ENCODE results near the gene FZD10.

FZD10 gene

DNA sequence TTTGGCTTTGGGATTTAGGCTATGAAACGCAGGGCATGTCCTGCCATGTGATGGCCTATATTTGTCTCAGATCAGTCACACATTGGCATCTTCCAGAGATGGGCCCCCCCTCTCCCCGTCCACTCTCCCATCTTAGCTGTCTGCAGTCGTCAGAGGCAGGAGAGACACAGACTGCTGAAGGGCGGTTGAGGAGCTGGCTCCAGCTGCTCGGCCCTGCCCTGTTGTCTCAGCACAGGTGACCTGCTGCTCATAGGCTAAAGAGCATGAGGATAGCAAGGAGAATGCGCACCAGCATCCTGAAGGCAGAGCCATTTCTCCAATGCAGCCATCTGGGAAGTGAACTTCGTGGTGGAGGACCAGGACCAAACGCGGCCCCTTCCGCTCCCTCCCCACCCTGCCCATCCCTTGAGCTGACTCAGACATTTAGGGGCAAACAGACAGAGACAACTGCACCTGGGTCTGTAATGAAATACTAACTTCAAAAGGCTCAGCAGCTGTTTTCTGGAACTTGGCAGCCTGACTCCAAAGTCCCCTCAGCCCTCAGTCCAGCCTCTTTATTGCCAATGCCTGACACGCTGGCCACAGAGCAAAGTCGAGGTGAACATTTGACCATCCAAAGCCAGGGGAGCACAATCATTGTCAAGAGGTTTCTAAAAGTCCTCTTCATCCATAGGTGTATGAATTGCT, 22.3 kb downstream of the FZD10 start:
- no peak for DNase-seq

DNA sequence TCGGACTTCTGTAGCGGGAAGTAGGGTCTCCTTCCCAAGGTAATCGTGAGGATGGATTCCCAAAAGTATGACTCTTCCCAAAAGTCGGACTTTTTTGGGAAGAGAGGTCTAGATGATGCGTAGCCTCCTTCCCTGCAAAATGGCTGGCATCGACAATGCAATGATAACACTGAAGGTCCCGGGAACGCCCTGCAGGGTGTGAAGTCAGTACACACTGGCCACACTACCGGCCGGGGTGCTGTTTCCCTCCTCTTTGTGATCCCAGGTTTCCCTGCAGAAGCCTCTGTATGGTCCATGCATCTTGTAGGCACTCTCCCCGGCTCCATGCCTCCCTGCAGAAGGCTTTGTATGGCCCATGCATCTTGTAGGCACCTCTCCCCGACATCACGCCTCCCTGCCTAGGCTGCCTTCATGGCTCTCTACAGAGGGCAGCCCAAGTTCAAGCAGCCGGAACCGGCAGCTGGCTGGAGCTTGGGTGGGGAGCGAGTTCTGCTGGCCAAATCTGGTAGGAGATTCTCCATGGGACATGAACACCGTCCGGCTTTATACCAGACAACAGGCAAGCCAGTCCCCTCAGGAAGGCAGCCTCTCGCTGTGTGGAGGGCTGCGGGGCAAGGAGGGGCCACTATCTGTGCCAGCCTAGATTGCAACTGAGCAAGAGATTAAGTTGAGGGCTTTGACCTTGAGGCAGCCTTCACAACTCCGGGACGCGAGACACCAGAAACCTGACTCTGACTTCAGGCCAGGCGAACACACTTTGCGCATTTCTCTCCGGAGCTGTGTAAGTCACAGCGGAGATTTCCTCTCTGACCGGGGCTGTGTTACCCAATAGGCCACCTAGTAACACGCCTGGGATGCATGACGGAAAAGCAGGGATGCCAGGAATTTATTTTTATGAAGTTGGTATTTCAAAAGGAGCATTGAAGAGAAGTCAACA, 23.5 kb downstream of the FZD10 start:
- no peak for DNase-seq

DNA sequence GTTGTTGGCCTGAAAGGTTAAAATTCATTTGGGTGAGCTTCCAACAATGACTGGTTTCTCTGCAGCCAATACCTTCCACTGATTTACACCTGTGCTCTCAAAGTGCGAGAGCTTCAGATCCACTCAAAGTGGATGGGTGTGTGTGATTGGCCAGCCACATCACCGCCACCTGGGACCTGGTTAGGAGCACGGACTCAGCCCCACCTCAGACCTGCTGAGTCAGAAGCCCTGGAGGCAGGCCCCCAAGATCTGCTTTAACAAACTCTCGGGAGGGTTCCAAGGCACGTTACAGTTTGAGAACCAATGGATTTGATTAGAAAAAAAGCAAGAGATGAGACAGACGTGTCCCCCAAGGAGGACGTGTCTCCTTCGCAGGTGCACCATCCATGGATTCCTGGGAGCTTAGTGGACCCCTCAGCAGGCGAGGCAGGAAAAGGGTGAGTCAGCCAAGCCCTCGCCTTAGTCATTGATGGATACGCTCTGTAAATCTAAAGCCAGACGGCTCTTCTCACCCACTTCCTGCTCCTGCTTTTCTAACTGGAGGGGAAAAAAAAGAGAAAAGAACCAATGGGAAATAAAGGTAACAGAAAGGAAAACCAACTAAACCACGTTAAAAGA, 24.5 kb downstream of the FZD10 start:
- DNase-seq = no peak

DNA sequence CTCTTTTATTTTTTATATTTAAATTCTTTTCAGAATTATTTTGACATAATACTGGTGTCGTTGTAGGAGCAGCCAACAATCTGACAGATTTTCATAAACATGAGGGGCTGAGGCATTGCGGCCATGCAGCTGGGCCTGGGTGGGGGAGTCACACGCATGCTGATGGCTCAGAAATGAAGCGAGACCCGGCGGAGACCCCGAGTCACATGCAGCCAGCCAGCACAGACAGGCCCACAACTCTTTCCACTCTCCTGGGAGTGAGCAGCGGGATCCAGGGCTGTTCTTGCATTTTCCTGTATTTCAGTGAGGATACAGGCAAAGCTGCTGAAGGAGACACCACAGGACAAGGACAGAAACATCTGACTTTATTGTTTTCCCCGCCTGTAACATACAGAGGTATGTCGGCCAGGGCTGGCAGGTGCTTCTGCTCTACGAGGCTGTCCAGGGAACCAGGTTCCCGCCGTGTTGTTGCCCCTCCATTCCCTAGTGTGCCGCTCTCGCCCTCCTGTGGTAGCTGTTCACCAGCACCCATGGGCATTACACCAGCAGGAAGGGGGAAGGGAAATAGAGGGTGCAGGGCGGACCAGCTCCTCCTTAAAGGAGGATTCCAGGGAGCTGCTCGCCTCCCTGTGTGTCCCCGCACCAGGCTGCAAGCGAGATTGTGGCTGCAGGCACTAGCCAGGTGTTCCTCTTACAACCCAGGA, 30.5 kb downstream of the FZD10 start:
- no peak for DNase-seq

DNA sequence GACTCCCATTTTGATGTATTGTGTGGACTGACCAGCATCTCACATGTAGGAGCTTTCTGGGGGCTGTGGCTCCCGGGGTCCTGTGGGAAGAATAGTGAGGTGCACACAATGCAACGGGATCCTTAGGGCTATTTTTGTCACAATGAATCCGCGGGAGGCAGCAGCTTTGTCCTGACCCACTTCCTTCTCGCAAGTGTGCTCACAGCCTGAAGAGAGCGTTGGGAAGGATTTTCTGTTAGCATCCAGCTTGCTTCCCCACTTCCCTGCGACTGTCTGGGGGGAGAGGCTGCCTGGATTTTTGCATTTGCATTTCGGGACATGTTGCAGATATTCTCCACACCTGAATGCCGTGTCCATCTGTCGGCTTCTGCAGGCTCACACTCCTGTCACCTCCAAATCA, 31.9 kb downstream of the FZD10 start:
- DNase-seq = no peak

DNA sequence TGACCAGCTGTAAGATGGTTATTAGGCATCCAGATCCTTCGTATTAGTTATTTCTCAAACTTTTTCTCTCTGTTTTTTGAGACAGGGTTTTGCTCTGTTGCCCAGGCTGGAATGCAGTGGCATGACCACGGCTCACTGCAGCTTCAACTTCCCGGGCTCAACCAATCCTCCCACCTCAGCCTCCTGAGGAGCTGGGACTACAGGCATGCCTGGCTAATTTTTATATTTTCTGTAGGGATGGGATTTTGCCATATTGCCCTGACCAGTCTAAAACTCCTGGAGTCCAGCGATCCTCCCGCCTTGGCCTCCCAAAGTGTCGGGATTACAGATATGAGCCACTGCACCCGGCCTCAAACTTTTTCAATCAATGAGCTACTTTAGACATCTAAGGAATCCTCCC, 33.1 kb downstream of the FZD10 start:
- DNase-seq = no peak

DNA sequence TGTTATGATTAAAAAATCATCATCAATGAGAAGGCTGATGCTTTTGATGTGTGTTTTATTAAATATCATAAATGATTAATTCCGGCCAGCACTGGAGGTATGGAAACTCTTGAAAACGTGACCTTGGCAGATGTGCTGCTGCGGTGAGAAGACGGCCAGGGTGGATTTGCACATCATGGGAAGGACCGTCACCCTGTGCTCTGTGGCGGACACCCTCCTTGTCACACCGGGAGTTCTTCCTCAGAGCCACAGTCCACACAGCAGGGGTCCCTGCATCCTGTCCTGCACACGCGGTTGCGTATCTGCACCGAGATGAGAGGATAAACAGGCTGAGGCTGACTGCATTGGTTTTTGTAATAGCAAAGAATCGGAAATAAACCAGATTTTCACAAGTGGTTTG, 33.5 kb downstream of the FZD10 start:
- DNase-seq = no peak

DNA sequence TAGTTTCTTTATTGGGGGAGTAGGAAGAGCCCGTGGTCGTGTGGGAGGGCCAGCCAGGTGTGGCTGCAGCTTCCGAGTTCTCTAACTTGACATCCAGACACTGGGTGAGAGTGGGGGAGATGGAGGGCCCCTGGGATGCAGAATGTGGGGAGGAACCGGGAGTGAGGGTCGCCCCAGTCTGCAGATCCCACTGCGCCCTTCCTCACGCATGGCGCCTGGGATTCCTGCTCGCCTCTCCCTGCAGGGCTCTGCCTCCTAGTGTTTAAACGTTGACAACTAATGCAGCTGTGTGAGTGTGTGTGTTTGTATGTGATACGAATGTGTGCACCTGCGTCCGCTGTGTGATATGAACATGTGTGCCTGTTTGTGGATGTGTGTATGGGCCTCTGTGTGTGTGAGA, 34.6 kb downstream of the FZD10 start:
- DNase-seq = no peak

DNA sequence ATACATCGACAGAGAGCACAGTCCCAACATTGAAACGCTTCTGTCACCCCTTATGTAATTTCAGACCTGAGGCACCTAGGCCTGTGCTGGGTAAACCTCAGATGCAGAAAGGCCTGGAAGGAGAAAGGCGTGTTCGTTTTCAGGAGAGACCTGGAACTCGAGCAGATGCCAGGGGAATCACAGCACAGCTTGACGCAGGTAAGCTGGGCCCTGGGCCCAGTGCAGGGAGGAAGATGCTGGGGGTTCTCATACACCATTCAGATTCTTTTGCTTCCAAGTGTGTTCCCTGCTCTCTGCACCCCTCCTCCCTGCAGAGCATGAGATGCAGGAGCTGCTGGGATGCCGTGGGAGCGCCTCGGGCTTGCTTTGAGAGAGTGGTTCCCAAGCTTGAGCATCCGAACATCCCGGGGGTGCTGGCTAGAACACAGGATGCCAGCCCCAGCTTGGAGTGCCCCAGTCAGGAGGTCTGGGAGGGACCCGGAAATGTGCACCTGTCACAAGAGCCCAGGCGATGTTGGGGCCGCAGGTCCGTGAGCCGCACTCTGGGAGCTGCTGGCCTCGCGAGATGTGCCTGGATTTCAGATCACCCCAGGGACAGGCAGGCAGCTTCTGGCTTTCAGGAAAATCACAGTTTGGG, 35.9 kb downstream of the FZD10 start:
- DNase-seq = no peak

DNA sequence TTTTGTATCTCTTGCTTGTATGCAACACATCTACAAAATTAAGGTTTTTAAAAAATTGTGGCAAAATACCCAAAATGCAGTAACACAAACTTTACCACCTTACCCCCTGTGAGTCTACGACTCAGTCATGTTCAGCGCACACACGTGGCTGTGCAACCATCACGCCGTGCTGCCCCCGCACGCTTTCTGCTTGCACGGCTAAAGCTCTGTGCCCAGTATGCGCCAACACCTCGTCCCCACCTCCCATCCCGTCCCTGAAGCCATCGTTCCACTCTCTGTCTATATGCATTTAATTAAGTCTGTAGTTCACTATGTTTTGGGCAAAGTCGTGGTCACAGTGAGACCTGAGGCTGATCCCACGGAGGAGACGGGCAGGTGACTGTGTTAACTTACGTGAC, 36.4 kb downstream of the FZD10 start:
- no peak for DNase-seq

DNA sequence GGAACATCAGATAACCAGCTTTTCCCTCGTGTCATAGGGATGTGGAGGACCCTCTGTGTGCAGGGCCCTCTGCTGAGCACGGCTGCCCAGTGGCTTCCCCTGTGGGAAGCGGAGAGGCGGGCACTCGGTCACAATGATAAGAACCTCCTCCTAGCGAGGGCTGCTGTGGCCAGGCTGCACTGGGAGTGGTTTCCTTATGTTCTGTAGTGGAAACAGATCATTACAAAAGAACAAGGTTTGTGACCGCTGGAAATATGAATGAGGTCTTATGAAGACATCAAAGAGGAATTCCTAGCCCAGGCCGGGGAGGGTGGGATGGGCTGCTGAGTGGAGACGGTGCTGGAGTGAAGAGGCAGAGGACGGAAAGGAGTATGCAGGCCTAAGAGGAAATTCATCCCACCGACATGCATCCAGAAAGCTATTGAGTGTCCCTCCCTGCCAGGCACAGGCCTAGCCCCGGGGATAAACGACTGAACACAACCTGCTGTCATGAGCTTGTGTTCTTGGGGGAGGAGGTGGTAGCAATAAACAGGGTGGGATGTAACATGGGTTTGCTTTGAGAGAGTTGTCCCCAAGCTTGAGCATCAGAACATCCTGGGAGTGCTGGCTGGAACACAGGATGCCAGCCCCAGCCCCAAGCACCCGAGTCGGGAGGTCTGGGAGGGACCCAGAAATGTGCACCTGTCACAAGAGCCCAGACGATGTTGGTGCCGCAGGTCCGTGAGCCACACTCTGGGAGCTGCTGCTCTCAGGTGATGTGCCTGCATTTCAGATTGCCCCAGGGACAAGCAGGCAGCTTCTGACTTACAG, 37.5 kb downstream of the FZD10 start:
- DNase-seq = no peak

DNA sequence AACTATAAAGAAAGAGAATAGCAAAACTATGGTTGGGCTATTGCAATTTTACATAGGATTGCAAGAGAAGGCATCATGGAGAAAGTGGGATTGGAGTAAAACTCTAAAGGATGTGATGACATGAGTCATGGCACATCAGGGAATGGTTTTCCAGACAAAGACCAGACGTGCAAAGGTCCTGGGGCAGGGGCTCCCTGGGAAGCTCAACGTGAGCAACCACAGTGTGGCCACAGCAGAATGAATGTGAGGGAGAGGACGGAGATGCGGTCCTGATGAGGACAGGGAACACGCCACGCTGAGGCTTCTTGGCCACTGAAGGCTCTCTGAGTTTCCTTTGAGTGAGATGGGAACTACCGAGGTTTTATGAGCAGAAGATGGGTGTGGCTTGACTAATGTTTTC, 38.2 kb downstream of the FZD10 start:
- no peak for DNase-seq

DNA sequence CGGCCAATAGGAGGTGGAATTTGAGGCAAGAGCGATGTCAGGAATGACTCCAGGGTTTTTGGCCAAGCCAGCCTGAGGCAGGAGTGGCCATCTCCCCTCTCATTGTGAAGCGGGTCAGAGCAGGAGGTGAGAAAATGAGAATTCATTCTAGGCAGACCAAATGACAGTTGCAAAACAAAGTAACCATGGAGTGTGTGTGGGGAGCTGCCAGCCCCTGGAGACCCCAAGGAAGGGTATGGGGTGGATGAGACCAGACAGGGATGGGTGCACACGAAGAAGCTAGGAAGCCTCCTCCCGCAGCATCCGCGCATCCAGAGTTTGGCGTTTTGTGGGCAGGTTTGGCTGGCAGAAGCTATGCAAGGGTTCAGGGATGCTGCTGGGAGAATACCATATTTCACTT, 38.8 kb downstream of the FZD10 start:
- DNase-seq = no peak

DNA sequence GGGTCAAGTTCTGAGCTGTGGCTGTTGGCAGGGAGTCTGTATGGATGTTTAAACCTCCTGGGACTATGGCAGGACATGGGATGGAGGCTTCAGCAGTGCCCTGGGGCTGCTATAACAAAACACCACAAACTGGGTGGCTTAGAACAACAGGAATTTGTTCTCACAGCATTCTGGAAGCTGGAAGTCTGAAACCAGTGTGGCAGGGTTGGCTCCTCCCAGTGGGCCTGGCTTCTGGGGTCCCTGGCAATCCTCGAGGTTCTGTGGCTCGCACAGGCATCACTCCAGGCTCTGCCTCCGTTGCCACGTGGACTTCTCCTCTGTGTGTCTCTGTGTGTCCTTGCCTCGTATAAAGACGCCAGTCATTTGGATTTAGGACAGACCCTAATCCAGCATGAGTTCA, 39.9 kb downstream of the FZD10 start:
- no peak for DNase-seq

DNA sequence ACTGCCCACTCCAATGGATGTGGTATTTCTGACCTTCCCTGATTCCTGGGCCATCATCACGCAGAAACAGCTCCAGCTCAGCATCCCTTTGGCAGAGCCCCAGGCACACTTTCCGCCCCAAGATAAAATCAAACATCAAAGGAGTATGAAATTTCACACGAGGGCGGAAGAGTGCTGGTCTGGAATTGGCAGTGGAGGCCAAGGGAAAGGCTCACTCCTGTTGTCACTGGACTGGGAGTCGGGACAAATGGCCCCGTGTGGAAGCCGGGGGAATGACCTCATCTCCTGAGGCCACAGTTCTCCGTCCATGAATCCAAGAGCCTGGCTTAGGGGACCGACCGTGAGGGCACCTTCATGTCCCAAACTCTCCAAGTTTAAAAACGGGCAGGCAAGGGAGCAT, 40.9 kb downstream of the FZD10 start:
- no peak for DNase-seq

DNA sequence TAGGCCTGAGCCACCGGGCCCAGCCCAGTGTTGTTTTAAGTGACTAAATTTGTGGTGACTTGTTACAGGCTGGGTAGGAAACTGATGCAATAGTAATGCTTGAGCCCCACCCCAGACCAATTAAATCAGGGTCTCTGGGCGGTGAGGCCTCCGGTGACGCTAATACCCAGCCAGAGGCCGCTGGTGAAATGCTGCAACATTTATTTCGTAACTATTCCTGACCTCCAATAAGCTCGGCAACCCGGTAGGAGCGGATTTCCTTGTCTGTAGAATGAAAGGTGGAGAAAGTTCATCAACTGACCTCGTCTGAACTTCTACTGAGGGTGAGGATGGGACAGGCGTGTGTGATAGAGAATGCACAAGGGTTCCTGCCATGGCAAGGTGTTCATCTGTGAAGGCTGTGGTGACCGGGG, 42.3 kb downstream of the FZD10 start:
- DNase-seq = no peak

DNA sequence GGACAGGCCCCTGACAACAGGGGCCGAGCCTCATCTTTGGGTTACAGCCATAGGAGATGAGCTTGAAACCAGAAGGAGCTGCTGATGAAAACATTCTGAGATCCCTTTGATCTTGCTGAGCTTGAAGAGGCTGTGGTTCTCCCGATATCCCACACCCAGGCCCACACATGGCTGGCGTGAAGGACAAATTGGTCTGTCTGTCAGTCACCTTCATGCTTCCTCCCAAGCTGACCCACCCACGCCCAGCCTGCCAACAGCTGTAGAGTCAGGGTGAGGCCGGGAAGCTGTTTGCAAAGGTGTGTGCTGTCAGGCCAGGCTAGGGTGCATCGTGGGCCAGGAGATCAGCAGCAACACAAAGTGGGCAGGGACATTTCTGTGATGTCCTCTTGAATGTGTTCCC, 43.2 kb downstream of the FZD10 start:
- no peak for DNase-seq

DNA sequence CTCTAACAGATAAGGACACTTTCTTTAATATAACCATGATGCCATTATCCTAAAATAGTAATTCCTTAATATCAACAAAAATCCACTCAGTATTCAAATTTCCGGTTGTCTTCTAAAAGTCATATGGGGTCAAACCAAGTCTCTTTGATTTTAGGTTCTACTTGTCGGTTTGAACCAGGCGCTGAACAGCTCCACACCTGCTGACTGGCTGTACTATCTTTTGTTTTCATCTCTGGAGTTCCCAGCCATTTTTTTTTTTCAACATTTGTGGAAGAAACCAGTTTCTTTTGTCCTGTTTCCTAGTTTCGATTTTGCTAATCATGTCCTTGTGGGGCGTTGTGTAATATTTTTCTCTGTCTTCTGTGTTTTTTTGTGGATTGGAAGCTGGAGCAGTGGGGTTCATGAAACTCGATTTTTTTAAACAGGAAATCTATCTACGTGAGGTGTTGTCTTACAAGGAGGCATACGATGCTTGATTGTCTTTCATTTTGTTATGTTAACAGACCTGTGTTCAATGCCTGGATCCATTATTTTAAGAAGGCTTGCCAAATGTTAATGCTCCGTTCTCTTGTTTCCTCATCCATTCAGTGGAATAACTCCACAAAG, 50.2 kb downstream of the FZD10 start:
- DNase-seq = no peak

DNA sequence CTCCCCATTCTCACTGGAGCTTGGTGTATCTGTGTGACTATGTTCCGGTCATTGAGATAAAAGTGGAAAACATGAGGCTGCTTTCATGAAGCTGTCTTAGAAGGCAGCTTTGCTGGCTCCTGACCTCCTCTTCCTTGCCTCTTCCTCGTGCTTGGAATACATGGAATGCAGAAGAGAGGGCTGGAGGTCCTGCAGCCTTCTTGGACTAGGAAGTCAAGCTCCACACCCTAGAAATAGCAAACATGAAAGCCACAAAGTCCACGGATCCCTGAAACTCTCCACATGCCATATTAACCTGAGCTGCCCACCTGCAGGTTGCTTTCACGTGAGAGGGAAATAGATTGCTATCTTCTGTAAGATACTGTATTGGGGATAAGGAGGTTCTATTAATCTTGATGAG, 51.0 kb downstream of the FZD10 start:
- DNase-seq = no peak

DNA sequence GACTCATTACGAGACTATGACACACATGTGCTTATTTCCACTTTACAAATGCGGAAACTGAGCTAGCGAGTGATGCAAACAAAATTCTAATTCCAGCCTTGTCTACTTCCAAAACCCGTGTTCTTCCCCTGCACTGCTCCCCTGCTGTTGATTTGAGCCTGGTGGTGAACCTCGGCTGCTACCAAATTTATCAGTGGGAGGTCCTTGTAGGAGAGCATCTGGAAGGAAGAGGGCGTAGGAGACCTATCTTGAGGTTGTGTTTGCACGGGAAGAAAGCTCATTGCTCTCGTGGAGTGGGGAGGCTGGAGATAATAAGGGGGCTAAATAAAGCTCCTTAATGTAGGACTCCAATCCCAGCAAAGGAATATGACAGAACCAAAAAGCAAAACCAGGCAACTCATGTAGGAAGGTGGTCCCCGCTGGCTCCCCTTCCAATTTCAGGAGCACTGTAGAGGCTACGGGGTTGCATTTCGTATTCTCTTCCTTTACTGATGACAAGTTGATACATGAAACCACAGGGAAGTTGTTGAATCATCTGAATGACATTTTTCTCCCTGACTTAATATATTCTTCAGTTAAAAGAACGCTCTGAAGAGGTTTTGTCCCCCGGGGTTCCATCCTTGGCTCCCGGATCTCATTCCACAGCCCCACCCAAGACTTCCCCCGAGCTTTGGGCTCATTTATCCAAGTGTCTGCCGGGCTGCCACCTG, 52.6 kb downstream of the FZD10 start:
- DNase-seq = no peak

All from CD4-positive, alpha-beta T cell treated with Interleukin-4 for 1 hour (primary cell).